ENCODE results near the gene ASMT.

GRCh38 chrX:1597345-1598020 lies 17.4 kb upstream of the ASMT start:
- no peak for TF ChIP-seq HNF4A (conservative IDR thresholded peaks at IDR 0.05)
- TF ChIP-seq CTCF (IDR thresholded peaks at IDR 0.05; ENCODE audit: low read depth, low read length, missing input control): no peak
